Gastrocnemius medialis (tissue), 4 donors: ENCODE results near the gene P4HA3.

ENCODE experiments used
- CTCF ChIP-seq, 5 experiments: fragments of 450-650 bp in 3 of 5; fragments of 200-600 bp in 2 of 5; sonication (generic) in 2 of 5; IDR thresholded peaks in 4 of 5; conservative IDR thresholded peaks in 1 of 5; 1 replicate in 4 of 5; 2 replicates in 1 of 5; pipeline ENCODE4 v1.5.1; 2016 to 2019; ENCODE audit warnings: antibody characterized with exemption in 5 of 5, mild to moderate bottlenecking in 3 of 5, moderate library complexity in 3 of 5
- POLR2A ChIP-seq, 2 donors: fragments of 450-650 bp; IDR thresholded peaks; one replicate each; pipeline ENCODE4 v1.6.1; 2017; ENCODE audit warnings: antibody characterized with exemption in 2 of 2, mild to moderate bottlenecking in 2 of 2, moderate library complexity in 2 of 2

GRCh38 chr11:74321487-74322188 is 10.2 kb upstream of the P4HA3 start:
- no peak for TF ChIP-seq POLR2A (IDR thresholded peaks at IDR 0.05)
- TF ChIP-seq CTCF (IDR thresholded peaks at IDR 0.05 in 4 of 5, conservative IDR thresholded peaks at IDR 0.05 in 1 of 5), result peak in 4 of 5 experiments; percentile 18 to 57 (median 44)
